Upper lobe of left lung (tissue), 6 donors: ENCODE measurements around the gene HIVEP3. TPM values are rescaled to one million over a fixed set of nuclear protein-coding genes. Genes with fewer than 3 reads are reported as not detected.
"Not testable (repeated sequence)": the region's sequence is repeated elsewhere in the genome, so short reads cannot be mapped to it uniquely, and the experiment has no call there.

Experiments
- ATAC-seq, 2 donors: fragments of 200-7000 bp; cut with Tn5 transposase; one replicate each; pipeline ENCODE4 v1.9.1; 2022; ENCODE audit warnings: mild to moderate bottlenecking in 2 of 2, moderate library complexity in 2 of 2; ENCODE audit not compliant: low FRiP score in 2 of 2
- DNase-seq, 2 donors: peaks; one replicate each; pipeline ENCODE4 v3.0.0-alpha.2; 2019 to 2020
- H3K27ac ChIP-seq, 4 donors: fragments of 200-600 bp; sonication (generic); one replicate each; pipeline ENCODE4 v1.5.1; 2016 to 2019
- H3K27me3 ChIP-seq, 4 donors: fragments of 200-600 bp; sonication (generic); one replicate each; pipeline ENCODE4 v1.5.1; 2017 to 2019
- H3K36me3 ChIP-seq, 4 donors: fragments of 200-600 bp; sonication (generic); one replicate each; pipeline ENCODE4 v1.5.1; 2016 to 2019
- H3K4me1 ChIP-seq, 4 donors: fragments of 200-600 bp; sonication (generic); one replicate each; pipeline ENCODE4 v1.5.1; 2018 to 2019
- H3K4me3 ChIP-seq, 4 donors: fragments of 200-600 bp; sonication (generic); one replicate each; pipeline ENCODE4 v1.5.1; 2017 to 2019; ENCODE audit warnings: mild to moderate bottlenecking in 2 of 4, moderate library complexity in 1 of 4
- H3K9me3 ChIP-seq, 4 donors: fragments of 200-600 bp; sonication (generic); one replicate each; pipeline ENCODE4 v1.5.1; 2018 to 2019
- EP300 ChIP-seq, 4 donors: sonication (generic); formaldehyde crosslinking; IDR thresholded peaks; one replicate each; pipeline ENCODE4 v1.5.1; 2017; ENCODE audit warnings: antibody characterized with exemption in 4 of 4, control low read depth in 2 of 4
- POLR2A ChIP-seq, 4 donors: fragments of 450-650 bp; IDR thresholded peaks; one replicate each; pipeline ENCODE4 v1.5.1; 2016 to 2017; ENCODE audit warnings: antibody characterized with exemption in 4 of 4, mild to moderate bottlenecking in 2 of 4
- POLR2AphosphoS5 ChIP-seq, 2 donors: sonication (generic); formaldehyde crosslinking; IDR thresholded peaks; one replicate each; pipeline ENCODE4 v1.5.1; 2017; ENCODE audit warnings: antibody characterized with exemption in 2 of 2
- WGBS, 2 donors: methylation state at CpG; one replicate each; pipeline ENCODE4 v1.1.5; 2017 to 2018; 5-methylcytosine and 5-hydroxymethylcytosine counted together
- total RNA-seq, 6 donors: library from RNA; depleted of rRNA in 4 of 6; stranded (reverse); fragments of >200 nt in 4 of 6; gene quantifications; one replicate each; pipeline versions ENCODE4 v1.1.0 to v1.2.1, GENCODE V29; 2016 to 2021
- TF ChIP-seq, protein P1 (sequence below), 6 experiments: fragments of 450-650 bp in 4 of 6; fragments of 200-600 bp in 2 of 6; sonication (generic) in 2 of 6; IDR thresholded peaks; one replicate each; pipeline ENCODE4 v1.5.1; 2016 to 2019; ENCODE audit warnings: antibody characterized with exemption in 6 of 6
- donor health status: DM: no; HTN: no; CAD: no; lungs with moderate emphysema.
- donor health status: DM: no; HTN: yes; CAD: no; lungs with severe emphysema.

HIVEP3 gene
- total RNA-seq, 6 donors from 2014 or later = 9.7 to 23.0 (median 11.6) TPM

DNA sequence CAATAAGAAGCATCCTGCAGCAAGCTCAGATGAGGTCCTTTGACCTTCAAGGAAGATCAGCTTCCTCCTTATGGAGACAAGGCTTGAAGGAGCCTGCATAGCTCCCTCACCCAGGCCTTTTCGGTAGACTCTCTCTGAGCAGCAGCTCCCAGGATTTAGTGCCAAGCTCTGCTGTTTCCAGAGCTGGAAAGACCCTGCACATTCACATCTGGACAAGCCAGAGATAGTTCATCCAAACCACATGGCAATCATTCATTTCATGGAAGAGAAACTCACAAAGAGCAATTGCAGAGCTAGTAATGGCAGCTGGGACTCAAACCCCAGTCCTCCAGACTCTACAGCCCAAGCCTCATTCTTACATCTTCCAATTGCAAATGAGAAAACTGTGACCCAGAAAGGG lies 357.8 kb downstream of the HIVEP3 start:
- TF ChIP-seq POLR2A (IDR thresholded peaks at IDR 0.05) (no peak), EP300 (IDR thresholded peaks at IDR 0.05) (no peak), POLR2AphosphoS5 (IDR thresholded peaks at IDR 0.05) (no peak)
- TF ChIP-seq, protein P1, sequence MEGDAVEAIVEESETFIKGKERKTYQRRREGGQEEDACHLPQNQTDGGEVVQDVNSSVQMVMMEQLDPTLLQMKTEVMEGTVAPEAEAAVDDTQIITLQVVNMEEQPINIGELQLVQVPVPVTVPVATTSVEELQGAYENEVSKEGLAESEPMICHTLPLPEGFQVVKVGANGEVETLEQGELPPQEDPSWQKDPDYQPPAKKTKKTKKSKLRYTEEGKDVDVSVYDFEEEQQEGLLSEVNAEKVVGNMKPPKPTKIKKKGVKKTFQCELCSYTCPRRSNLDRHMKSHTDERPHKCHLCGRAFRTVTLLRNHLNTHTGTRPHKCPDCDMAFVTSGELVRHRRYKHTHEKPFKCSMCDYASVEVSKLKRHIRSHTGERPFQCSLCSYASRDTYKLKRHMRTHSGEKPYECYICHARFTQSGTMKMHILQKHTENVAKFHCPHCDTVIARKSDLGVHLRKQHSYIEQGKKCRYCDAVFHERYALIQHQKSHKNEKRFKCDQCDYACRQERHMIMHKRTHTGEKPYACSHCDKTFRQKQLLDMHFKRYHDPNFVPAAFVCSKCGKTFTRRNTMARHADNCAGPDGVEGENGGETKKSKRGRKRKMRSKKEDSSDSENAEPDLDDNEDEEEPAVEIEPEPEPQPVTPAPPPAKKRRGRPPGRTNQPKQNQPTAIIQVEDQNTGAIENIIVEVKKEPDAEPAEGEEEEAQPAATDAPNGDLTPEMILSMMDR (IDR thresholded peaks at IDR 0.05) = no peak
- ATAC-seq (no peak), DNase-seq (no peak)
- no peaks in the 10 kb centered on the region for H3K27me3 ChIP-seq
- 100% methylated on average over 1 of the region's 1 CpG; no CpG with 5 or more reads in 1 of the 2 donors for WGBS, 2 donors
- H3K27ac ChIP-seq = no peak overlapping the region
- no peak overlapping the region for H3K4me3 ChIP-seq
- no peaks in the 10 kb centered on the region for H3K4me1 ChIP-seq
- no peaks in the 10 kb centered on the region for H3K9me3 ChIP-seq
- H3K36me3 ChIP-seq = no peaks in the 10 kb centered on the region

DNA sequence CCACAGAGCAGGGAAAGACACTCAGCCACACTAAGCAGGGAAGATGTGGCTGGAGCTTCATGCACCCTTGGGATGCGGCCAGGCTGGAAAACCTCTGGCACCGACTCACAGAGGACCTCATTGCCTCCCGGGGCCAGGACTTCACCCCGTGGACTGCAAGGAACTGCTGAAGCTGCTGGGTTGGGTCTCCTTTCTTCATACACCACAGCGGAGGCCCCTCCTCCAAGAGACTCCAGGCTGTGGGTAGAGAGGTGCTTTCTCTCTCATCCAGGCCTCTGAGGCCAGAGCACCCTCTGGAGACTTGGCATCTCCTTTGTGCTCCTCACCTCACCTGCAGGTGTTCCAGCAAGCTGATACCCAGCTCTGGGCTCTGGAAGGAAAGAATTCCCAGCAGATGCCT lies 358.2 kb downstream of the HIVEP3 start:
- no peak for DNase-seq
- TF ChIP-seq EP300 (IDR thresholded peaks at IDR 0.05) = no peak
- TF ChIP-seq, protein P1 (IDR thresholded peaks at IDR 0.05) = no peak
- no peak for TF ChIP-seq POLR2A (IDR thresholded peaks at IDR 0.05)
- no peak for TF ChIP-seq POLR2AphosphoS5 (IDR thresholded peaks at IDR 0.05)
- WGBS, 2 donors = 87 to 95% methylated on average over 5 of the region's 5 CpGs

DNA sequence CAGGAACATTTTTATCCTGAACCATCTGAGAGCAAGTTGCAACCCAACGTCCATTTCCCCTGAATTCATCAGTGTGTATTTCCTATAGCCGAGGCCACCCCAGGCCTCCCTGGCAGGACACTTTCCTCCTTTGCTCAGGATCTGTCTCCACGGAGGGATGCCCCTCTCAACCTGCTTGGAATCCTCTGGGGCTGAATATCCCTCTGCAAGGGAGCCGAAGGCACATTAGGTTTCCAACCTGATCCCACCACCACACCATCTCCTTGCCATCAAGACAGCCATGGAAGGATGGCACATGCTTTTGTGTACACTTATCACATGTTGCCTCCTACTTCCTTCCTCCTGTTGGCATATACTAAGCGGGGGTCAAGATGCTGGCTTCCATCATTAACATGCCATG lies 359.4 kb downstream of the HIVEP3 start:
- DNase-seq (no peak), ATAC-seq (no peak)
- H3K27ac ChIP-seq = no peak overlapping the region
- H3K36me3 ChIP-seq = no peaks in the 10 kb centered on the region
- H3K27me3 ChIP-seq = no peaks in the 10 kb centered on the region
- H3K4me1 ChIP-seq = no peaks in the 10 kb centered on the region
- no peak overlapping the region for H3K4me3 ChIP-seq
- WGBS, 2 donors = 61 to 76% methylated on average over 5 of the region's 5 CpGs
- no peaks in the 10 kb centered on the region for H3K9me3 ChIP-seq
- TF ChIP-seq EP300 (IDR thresholded peaks at IDR 0.05) (no peak), POLR2AphosphoS5 (IDR thresholded peaks at IDR 0.05) (no peak)
- TF ChIP-seq, protein P1 (IDR thresholded peaks at IDR 0.05) = no peak

More for the DNA sequence above, 358.2 kb downstream of the HIVEP3 start:
- no peak overlapping the region for H3K27ac ChIP-seq
- no peak overlapping the region for H3K4me3 ChIP-seq
- peak in 1 of 2 donors; percentile 44 for ATAC-seq
- H3K27me3 ChIP-seq = no peaks in the 10 kb centered on the region
- H3K9me3 ChIP-seq = no peaks in the 10 kb centered on the region
- H3K4me1 ChIP-seq = no peaks in the 10 kb centered on the region
- H3K36me3 ChIP-seq = no peaks in the 10 kb centered on the region

DNA sequence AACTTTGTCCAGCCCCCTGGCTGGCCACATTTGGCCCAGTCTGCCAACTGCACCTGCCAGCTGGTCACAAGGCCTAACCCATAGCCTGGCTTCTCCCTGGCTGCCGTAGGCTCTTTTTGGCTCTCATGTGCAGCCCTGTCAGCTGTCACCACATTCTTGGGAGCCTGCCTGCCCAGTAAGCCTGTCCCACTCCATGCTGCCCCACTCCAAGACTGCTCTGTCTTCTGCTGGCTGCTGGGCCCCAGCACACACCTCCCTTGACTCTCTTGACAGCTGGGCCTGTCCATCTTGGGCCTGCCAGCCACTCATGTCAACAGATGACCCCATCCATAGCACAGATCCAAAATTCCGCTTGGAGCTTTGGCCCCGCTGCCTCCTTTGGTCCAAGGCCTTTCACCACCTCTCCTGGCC lies 360.0 kb downstream of the HIVEP3 start:
- H3K27me3 ChIP-seq = no peaks in the 10 kb centered on the region
- WGBS, 2 donors = 75 to 87% methylated on average over 3 of the region's 3 CpGs
- no peaks in the 10 kb centered on the region for H3K9me3 ChIP-seq
- no peak overlapping the region for H3K4me3 ChIP-seq
- no peaks in the 10 kb centered on the region for H3K4me1 ChIP-seq
- no peaks in the 10 kb centered on the region for H3K36me3 ChIP-seq
- ATAC-seq (peak in 1 of 2 donors; percentile 41), DNase-seq (no peak)
- no peak overlapping the region for H3K27ac ChIP-seq
- TF ChIP-seq, protein P1 (IDR thresholded peaks at IDR 0.05) = no peak
- TF ChIP-seq POLR2AphosphoS5 (IDR thresholded peaks at IDR 0.05) (no peak), POLR2A (IDR thresholded peaks at IDR 0.05) (no peak), EP300 (IDR thresholded peaks at IDR 0.05) (no peak)

DNA sequence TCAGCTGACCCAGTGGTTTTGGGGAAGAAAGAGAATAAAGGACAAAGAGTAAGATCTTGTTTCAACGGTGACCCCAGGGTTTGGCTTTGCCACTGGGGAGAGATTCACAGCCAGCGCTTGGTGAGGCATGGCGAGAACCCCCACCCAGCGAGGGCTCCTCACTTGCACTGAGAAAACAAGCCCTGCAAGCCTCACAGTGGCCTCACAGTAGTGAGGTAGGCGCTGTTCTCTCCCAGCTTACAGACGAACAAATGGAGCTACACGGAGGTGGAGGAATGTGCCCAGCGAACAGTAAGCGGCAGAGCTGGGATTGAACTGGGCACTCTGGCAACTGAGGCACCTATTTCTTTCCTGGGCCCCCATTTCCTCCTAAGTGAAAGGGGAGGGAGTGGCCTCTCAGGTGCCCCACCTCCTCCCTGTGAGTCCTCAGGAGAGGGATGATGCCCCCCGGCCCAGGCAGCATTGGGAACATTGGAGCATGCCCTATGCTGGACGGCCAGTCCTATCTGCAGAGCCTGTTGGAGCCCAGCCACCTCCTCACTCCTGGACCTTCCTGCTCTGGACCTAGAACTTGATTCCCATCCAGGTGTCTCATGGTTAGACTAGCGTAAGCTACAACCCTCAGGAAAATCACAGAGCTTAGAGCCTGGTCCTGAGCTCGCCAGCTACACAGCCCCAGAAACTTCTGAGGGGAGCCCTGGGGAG lies 360.8 kb downstream of the HIVEP3 start:
- ATAC-seq (no peak), DNase-seq (no peak)
- no peaks in the 10 kb centered on the region for H3K4me1 ChIP-seq
- H3K4me3 ChIP-seq = no peak overlapping the region
- WGBS, 2 donors = 86 to 94% methylated on average over 9 to 13 of the region's 13 CpGs
- no peaks in the 10 kb centered on the region for H3K27me3 ChIP-seq
- no peak overlapping the region for H3K27ac ChIP-seq
- no peaks in the 10 kb centered on the region for H3K9me3 ChIP-seq
- no peaks in the 10 kb centered on the region for H3K36me3 ChIP-seq
- no peak for TF ChIP-seq POLR2AphosphoS5 (IDR thresholded peaks at IDR 0.05)

DNA sequence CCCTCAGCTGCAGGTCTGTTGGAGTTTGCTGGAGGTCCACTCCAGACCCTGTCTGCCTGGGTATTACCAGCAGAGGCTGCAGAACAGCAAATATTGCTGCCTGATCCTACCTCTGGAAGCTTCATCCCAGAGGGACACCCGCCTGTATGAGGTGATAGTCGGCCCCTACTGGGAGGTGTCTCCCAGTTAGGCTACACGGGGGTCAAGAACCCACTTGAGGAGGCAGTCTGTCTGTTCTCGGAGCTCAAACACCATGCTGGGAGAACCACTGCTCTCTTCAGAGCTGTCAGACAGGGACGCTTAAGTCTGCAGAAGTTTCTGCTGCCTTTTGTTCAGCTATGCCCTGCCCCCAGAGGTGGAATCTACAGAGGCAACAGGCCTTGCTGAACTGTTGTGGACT lies 364.0 kb downstream of the HIVEP3 start:
- H3K36me3 ChIP-seq, H3K9me3 ChIP-seq, H3K4me3 ChIP-seq, DNase-seq, H3K4me1 ChIP-seq, H3K27me3 ChIP-seq, H3K27ac ChIP-seq, ATAC-seq: not testable (repeated sequence)
- WGBS, 2 donors = 93 to 100% methylated on average over 1 to 4 of the region's 5 CpGs
